Stomach (tissue), 4 donors: ENCODE measurements around the gene TIGD6.

Experiments used
- POLR2A ChIP-seq, 4 donors: fragments of 450-650 bp; IDR thresholded peaks; one replicate each; pipeline ENCODE4 v1.6.1; 2016; ENCODE audit warnings: antibody characterized with exemption in 4 of 4, control low read depth in 2 of 4, mild to moderate bottlenecking in 1 of 4, moderate library complexity in 1 of 4
- TF ChIP-seq, protein P1 (sequence below), 7 experiments: fragments of 450-650 bp in 4 of 7; fragments of 200-600 bp in 3 of 7; sonication (generic) in 3 of 7; IDR thresholded peaks; one replicate each; pipeline ENCODE4 v1.5.1; 2016 to 2019; ENCODE audit warnings: antibody characterized with exemption in 7 of 7, control low read depth in 2 of 7, mild to moderate bottlenecking in 1 of 7

DNA sequence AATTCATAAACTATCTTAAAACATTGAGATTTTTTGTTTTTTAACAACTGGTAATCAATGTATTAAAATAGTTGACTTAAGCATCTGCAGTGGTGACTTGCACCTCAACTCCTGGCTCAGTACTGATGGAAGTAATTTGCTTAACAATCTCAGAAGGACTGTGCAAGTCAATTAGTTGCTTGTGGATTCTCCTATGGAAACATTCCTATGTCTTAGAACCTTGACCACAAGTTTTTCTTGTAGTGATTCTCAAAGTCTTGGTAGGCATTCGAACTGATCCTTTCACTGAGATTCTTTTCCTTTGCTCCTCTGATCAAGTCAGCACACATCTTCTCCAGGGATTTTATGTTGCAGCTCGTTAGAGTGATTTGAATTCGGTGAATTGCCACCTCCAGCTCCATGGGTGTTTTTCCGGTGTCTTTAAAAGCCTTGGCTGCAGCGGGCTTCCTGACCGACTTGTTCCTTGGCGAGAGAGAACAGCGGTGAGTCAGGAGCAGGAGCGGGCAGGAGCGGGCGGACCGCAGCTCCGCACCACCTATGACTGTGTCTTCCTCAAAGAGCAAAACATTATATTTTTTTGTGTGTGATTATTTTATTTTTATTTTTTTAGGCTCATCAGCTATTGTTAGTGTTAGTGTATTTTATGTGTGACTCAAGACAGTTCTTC, 21.2 kb upstream of the TIGD6 start:
- TF ChIP-seq, protein P1, sequence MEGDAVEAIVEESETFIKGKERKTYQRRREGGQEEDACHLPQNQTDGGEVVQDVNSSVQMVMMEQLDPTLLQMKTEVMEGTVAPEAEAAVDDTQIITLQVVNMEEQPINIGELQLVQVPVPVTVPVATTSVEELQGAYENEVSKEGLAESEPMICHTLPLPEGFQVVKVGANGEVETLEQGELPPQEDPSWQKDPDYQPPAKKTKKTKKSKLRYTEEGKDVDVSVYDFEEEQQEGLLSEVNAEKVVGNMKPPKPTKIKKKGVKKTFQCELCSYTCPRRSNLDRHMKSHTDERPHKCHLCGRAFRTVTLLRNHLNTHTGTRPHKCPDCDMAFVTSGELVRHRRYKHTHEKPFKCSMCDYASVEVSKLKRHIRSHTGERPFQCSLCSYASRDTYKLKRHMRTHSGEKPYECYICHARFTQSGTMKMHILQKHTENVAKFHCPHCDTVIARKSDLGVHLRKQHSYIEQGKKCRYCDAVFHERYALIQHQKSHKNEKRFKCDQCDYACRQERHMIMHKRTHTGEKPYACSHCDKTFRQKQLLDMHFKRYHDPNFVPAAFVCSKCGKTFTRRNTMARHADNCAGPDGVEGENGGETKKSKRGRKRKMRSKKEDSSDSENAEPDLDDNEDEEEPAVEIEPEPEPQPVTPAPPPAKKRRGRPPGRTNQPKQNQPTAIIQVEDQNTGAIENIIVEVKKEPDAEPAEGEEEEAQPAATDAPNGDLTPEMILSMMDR (IDR thresholded peaks at IDR 0.05), result no peak
- no peak for TF ChIP-seq POLR2A (IDR thresholded peaks at IDR 0.05)
